HUES48 (cell line): ENCODE results near the gene UBR4.

Source experiments
- H3K27ac ChIP-seq: one replicate; pipeline ENCODE4 v1.7.0; 2013; ENCODE audit warnings: low read depth, low read length, inconsistent platforms
- H3K27me3 ChIP-seq: 2 replicates; pipeline ENCODE4 v1.6.1; 2013; ENCODE audit warnings: mild to moderate bottlenecking, low read length; ENCODE audit not compliant: control insufficient read depth, insufficient read depth
- H3K36me3 ChIP-seq: 2 replicates; pipeline ENCODE4 v1.6.1; 2013; ENCODE audit warnings: low read length; ENCODE audit not compliant: control insufficient read depth, insufficient read depth
- H3K4me1 ChIP-seq: 2 replicates; pipeline ENCODE4 v1.6.1; 2013; ENCODE audit warnings: mild to moderate bottlenecking, low read length; ENCODE audit not compliant: control insufficient read depth, insufficient read depth
- H3K4me3 ChIP-seq: 2 replicates; pipeline ENCODE4 v1.5.1; 2013; ENCODE audit warnings: mild to moderate bottlenecking, low read depth, low read length
- H3K9ac ChIP-seq: 2 replicates; pipeline ENCODE4 v1.6.1; 2013; ENCODE audit warnings: mild to moderate bottlenecking, low read depth, low read length, moderate library complexity
- H3K9me3 ChIP-seq: 2 replicates; pipeline ENCODE4 v1.6.1; 2013; ENCODE audit warnings: low read length; ENCODE audit not compliant: control insufficient read depth, insufficient read depth

The UBR4 gene

GRCh38 chr1:19120070-19120469 is 90.0 kb downstream of the UBR4 start:
- no peaks in the 10 kb centered on the region for H3K4me1 ChIP-seq
- H3K36me3 ChIP-seq, result peaks cover 100% of the 10 kb centered on the region
- no peaks in the 10 kb centered on the region for H3K9me3 ChIP-seq
- no peak overlapping the region for H3K4me3 ChIP-seq
- H3K27ac ChIP-seq, result no peak overlapping the region
- H3K27me3 ChIP-seq, result no peaks in the 10 kb centered on the region
- H3K9ac ChIP-seq, result no peak overlapping the region

- Histone ChIP-seq H3K4me3 (no peak overlapping the region), H3K27me3 (no peaks in the 10 kb centered on the region), H3K36me3 (peaks cover 100% of the 10 kb centered on the region), H3K27ac (no peak overlapping the region), H3K4me1 (no peaks in the 10 kb centered on the region), H3K9ac (no peak overlapping the region), H3K9me3 (no peaks in the 10 kb centered on the region)
Measured at GRCh38 chr1:19115082-19115808, 94.8 kb downstream of the UBR4 start.

GRCh38 chr1:19113697-19114092 is 96.4 kb downstream of the UBR4 start:
- no peak overlapping the region for H3K4me3 ChIP-seq
- H3K36me3 ChIP-seq, result peaks cover 100% of the 10 kb centered on the region
- no peaks in the 10 kb centered on the region for H3K27me3 ChIP-seq
- no peak overlapping the region for H3K27ac ChIP-seq
- H3K9ac ChIP-seq, result no peak overlapping the region
- no peaks in the 10 kb centered on the region for H3K9me3 ChIP-seq
- no peaks in the 10 kb centered on the region for H3K4me1 ChIP-seq

- Histone ChIP-seq H3K9ac (no peak overlapping the region), H3K27ac (no peak overlapping the region), H3K36me3 (peaks cover 100% of the 10 kb centered on the region), H3K9me3 (no peaks in the 10 kb centered on the region), H3K4me3 (no peak overlapping the region), H3K4me1 (no peaks in the 10 kb centered on the region), H3K27me3 (no peaks in the 10 kb centered on the region)
Measured at GRCh38 chr1:19112891-19113696, 97.0 kb downstream of the UBR4 start.

GRCh38 chr1:19110257-19110927 is 99.7 kb downstream of the UBR4 start:
- no peaks in the 10 kb centered on the region for H3K9me3 ChIP-seq
- no peaks in the 10 kb centered on the region for H3K4me1 ChIP-seq
- peaks cover 100% of the 10 kb centered on the region for H3K36me3 ChIP-seq
- no peak overlapping the region for H3K4me3 ChIP-seq
- no peak overlapping the region for H3K9ac ChIP-seq
- H3K27ac ChIP-seq, result no peak overlapping the region
- no peaks in the 10 kb centered on the region for H3K27me3 ChIP-seq

GRCh38 chr1:19109545-19109944 is 100.5 kb downstream of the UBR4 start:
- Histone ChIP-seq H3K4me1 (no peaks in the 10 kb centered on the region), H3K9me3 (no peaks in the 10 kb centered on the region), H3K9ac (no peak overlapping the region), H3K4me3 (no peak overlapping the region), H3K36me3 (peaks cover 100% of the 10 kb centered on the region), H3K27ac (no peak overlapping the region), H3K27me3 (no peaks in the 10 kb centered on the region)

GRCh38 chr1:19101244-19101643 is 108.8 kb downstream of the UBR4 start:
- Histone ChIP-seq H3K36me3 (peaks cover 100% of the 10 kb centered on the region), H3K4me1 (no peaks in the 10 kb centered on the region), H3K27ac (no peak overlapping the region)

GRCh38 chr1:19100028-19100427 is 110.0 kb downstream of the UBR4 start:
- Histone ChIP-seq H3K4me3 (no peak overlapping the region), H3K4me1 (no peaks in the 10 kb centered on the region), H3K27me3 (no peaks in the 10 kb centered on the region), H3K36me3 (peaks cover 100% of the 10 kb centered on the region), H3K9ac (no peak overlapping the region), H3K27ac (no peak overlapping the region), H3K9me3 (no peaks in the 10 kb centered on the region; the same call in 1 of the 2 replicates)

More at GRCh38 chr1:19101244-19101643, 108.8 kb downstream of the UBR4 start:
- H3K4me3 ChIP-seq, result no peak overlapping the region
- H3K27me3 ChIP-seq, result no peaks in the 10 kb centered on the region
- no peak overlapping the region for H3K9ac ChIP-seq
- H3K9me3 ChIP-seq, result no peaks in the 10 kb centered on the region; the same call in 1 of the 2 replicates

- Histone ChIP-seq H3K36me3 (peaks cover 100% of the 10 kb centered on the region), H3K9ac (no peak overlapping the region), H3K27me3 (no peaks in the 10 kb centered on the region), H3K4me3 (no peak overlapping the region), H3K9me3 (no peaks in the 10 kb centered on the region; the same call in 1 of the 2 replicates), H3K27ac (no peak overlapping the region), H3K4me1 (no peaks in the 10 kb centered on the region)
Measured at GRCh38 chr1:19096990-19097389, 113.1 kb downstream of the UBR4 start.

- Histone ChIP-seq H3K27ac (no peak overlapping the region), H3K9ac (no peak overlapping the region)
Measured at GRCh38 chr1:19096036-19096833, 113.8 kb downstream of the UBR4 start.

More at GRCh38 chr1:19096036-19096833, 113.8 kb downstream of the UBR4 start:
- H3K4me1 ChIP-seq, result no peaks in the 10 kb centered on the region
- H3K9me3 ChIP-seq, result no peaks in the 10 kb centered on the region; the same call in 1 of the 2 replicates
- no peaks in the 10 kb centered on the region for H3K27me3 ChIP-seq
- no peak overlapping the region for H3K4me3 ChIP-seq
- H3K36me3 ChIP-seq, result peaks cover 100% of the 10 kb centered on the region
